SK-N-SH treated with all-trans-retinoic acid at 6 μM for 48 hours (cell line): ENCODE measurements around the gene ADARB2.

Experiments used
- ATAC-seq: fragments of 200-7000 bp; cut with Tn5 transposase; 3 replicates; pipeline ENCODE4 v1.9.1; 2020; ENCODE audit warnings: mild to moderate bottlenecking, moderate library complexity
- ARNTL ChIP-seq: fragments of 450-650 bp; formaldehyde crosslinking; IDR thresholded peaks from 2 replicates; pipeline ENCODE4 v1.5.0; 2020; ENCODE audit warnings: low read depth, mild to moderate bottlenecking, moderate library complexity, borderline replicate concordance
- BACH2 ChIP-seq: fragments of 250-450 bp; sonication (Bioruptor Pico); IDR thresholded peaks from 2 replicates; pipeline ENCODE4 v1.9.0; 2021; ENCODE audit warnings: mild to moderate bottlenecking, borderline replicate concordance
- CREB5 ChIP-seq: fragments of 250-450 bp; sonication (Bioruptor Pico); IDR thresholded peaks from 2 replicates; pipeline ENCODE4 v1.5.1; 2020; ENCODE audit warnings: low read depth, mild to moderate bottlenecking, moderate library complexity
- CSRNP3 ChIP-seq: fragments of 250-450 bp; sonication (Bioruptor Pico); IDR thresholded peaks from 2 replicates; pipeline ENCODE4 v1.5.1; 2021; ENCODE audit warnings: mild to moderate bottlenecking, moderate library complexity
- ESRRG ChIP-seq: fragments of 250-450 bp; sonication (Bioruptor Pico); IDR thresholded peaks from 2 replicates; pipeline ENCODE4 v1.6.1; 2021; ENCODE audit warnings: mild to moderate bottlenecking
- GLIS3 ChIP-seq: fragments of 250-450 bp; sonication (Bioruptor Pico); IDR thresholded peaks from 2 replicates; pipeline ENCODE4 v1.5.0; 2020; ENCODE audit warnings: mild to moderate bottlenecking, moderate library complexity
- ISL1 ChIP-seq: fragments of 250-450 bp; sonication (Bioruptor Pico); IDR thresholded peaks from 2 replicates; pipeline ENCODE4 v2.1.2; 2022; ENCODE audit warnings: mild to moderate bottlenecking, moderate library complexity
- OSR1 ChIP-seq: fragments of 250-450 bp; sonication (Bioruptor Pico); IDR thresholded peaks from 2 replicates; pipeline ENCODE4 v1.8.0; 2022; ENCODE audit warnings: moderate library complexity, mild to moderate bottlenecking, inconsistent platforms
- PATZ1 ChIP-seq: fragments of 250-450 bp; sonication (Bioruptor Pico); IDR thresholded peaks from 2 replicates; pipeline ENCODE4 v1.8.0; 2020; ENCODE audit warnings: mild to moderate bottlenecking, moderate library complexity, borderline replicate concordance
- POU6F1 ChIP-seq: fragments of 250-450 bp; sonication (Bioruptor Pico); IDR thresholded peaks from 2 replicates; pipeline ENCODE4 v1.8.0; 2021; ENCODE audit warnings: low read depth, mild to moderate bottlenecking, moderate library complexity, borderline replicate concordance
- PPARA ChIP-seq: fragments of 250-450 bp; sonication (Bioruptor Pico); IDR thresholded peaks from 2 replicates; pipeline ENCODE4 v1.5.0; 2020; ENCODE audit warnings: mild to moderate bottlenecking, borderline replicate concordance
- RARB ChIP-seq: fragments of 250-450 bp; sonication (Bioruptor Pico); IDR thresholded peaks from 2 replicates; pipeline ENCODE4 v1.8.0; 2021; ENCODE audit warnings: mild to moderate bottlenecking, moderate library complexity
- TCF4 ChIP-seq: fragments of 250-450 bp; sonication (Bioruptor Pico); IDR thresholded peaks from 2 replicates; pipeline ENCODE4 v1.8.0; 2021; ENCODE audit warnings: mild to moderate bottlenecking, moderate library complexity, borderline replicate concordance
- TOX ChIP-seq: fragments of 250-450 bp; sonication (Bioruptor Pico); IDR thresholded peaks from 2 replicates; pipeline ENCODE4 v1.8.0; 2021; ENCODE audit warnings: mild to moderate bottlenecking, moderate library complexity, borderline replicate concordance
- ZC3H10 ChIP-seq: fragments of 250-450 bp; sonication (Bioruptor Pico); IDR thresholded peaks from 2 replicates; pipeline ENCODE4 v1.5.1; 2021; ENCODE audit warnings: mild to moderate bottlenecking, moderate library complexity
- ZFP3 ChIP-seq: fragments of 250-450 bp; sonication (Bioruptor Pico); IDR thresholded peaks from 2 replicates; pipeline ENCODE4 v1.5.0; 2020; ENCODE audit warnings: mild to moderate bottlenecking, moderate library complexity
- ZFP30 ChIP-seq: fragments of 450-650 bp; formaldehyde crosslinking; IDR thresholded peaks from 2 replicates; pipeline ENCODE4 v1.5.0; 2022; ENCODE audit warnings: mild to moderate bottlenecking, moderate library complexity
- ZNF565 ChIP-seq: fragments of 450-650 bp; formaldehyde crosslinking; conservative IDR thresholded peaks from 2 replicates; pipeline ENCODE4 v1.5.0; 2020; ENCODE audit warnings: low read depth, mild to moderate bottlenecking, moderate library complexity
- ZNF70 ChIP-seq: fragments of 450-650 bp; formaldehyde crosslinking; IDR thresholded peaks from 2 replicates; pipeline ENCODE4 v1.5.0; 2020; ENCODE audit warnings: mild to moderate bottlenecking, moderate library complexity
- ZNF8 ChIP-seq: fragments of 450-650 bp; formaldehyde crosslinking; IDR thresholded peaks from 2 replicates; pipeline ENCODE4 v1.5.0; 2020; ENCODE audit warnings: mild to moderate bottlenecking, moderate library complexity
- TF ChIP-seq, protein P1 (sequence below): fragments of 250-450 bp; sonication (Bioruptor Pico); IDR thresholded peaks from 2 replicates; pipeline ENCODE4 v1.5.0; 2020; ENCODE audit warnings: mild to moderate bottlenecking, moderate library complexity

The ADARB2 gene

DNA sequence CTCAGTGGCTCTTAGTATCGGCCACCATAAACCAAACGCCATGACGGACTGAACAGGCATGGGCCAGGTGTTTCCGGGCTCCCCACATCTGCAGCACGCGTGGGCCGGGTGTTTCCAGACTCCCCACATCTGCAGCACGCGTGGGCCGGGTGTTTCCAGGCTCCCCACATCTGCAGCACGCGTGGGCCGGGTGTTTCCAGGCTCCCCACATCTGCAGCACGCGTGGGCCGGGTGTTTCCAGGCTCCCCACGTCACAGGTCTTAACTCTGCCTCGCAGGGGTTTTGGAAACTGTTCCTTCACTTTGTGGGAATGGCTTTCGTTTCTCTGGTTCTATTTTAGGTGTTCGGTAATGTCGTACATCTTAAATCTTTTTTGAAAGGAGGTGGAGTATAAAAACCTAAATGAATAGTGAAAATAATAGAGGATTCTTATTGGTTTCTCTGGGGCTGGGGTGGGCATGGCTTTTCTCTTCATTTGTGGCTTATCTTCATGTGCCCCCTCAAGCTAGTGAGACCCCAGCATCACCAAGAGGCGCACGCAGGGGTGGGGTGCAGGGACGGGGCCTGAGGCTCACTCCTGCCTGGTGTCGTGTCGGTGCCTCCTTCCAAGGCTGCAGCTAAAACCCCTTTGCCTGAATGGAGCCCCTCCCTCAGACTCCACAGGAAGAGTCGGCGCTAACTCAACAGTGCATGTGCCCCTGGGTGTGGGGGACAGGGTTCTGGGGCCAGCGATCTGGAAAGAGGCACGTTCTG is 554.9 kb downstream of the ADARB2 start:
- TF ChIP-seq PPARA (CRISPR knock-in tag) = no peak
- no peak for TF ChIP-seq CREB5
- no peak for TF ChIP-seq ISL1
- TF ChIP-seq TOX = no peak
- TF ChIP-seq ZC3H10 (CRISPR knock-in tag) = no peak
- TF ChIP-seq ZNF70 (CRISPR knock-in tag) = no peak
- no peak for TF ChIP-seq TCF4 (CRISPR knock-in tag)
- TF ChIP-seq, protein P1, sequence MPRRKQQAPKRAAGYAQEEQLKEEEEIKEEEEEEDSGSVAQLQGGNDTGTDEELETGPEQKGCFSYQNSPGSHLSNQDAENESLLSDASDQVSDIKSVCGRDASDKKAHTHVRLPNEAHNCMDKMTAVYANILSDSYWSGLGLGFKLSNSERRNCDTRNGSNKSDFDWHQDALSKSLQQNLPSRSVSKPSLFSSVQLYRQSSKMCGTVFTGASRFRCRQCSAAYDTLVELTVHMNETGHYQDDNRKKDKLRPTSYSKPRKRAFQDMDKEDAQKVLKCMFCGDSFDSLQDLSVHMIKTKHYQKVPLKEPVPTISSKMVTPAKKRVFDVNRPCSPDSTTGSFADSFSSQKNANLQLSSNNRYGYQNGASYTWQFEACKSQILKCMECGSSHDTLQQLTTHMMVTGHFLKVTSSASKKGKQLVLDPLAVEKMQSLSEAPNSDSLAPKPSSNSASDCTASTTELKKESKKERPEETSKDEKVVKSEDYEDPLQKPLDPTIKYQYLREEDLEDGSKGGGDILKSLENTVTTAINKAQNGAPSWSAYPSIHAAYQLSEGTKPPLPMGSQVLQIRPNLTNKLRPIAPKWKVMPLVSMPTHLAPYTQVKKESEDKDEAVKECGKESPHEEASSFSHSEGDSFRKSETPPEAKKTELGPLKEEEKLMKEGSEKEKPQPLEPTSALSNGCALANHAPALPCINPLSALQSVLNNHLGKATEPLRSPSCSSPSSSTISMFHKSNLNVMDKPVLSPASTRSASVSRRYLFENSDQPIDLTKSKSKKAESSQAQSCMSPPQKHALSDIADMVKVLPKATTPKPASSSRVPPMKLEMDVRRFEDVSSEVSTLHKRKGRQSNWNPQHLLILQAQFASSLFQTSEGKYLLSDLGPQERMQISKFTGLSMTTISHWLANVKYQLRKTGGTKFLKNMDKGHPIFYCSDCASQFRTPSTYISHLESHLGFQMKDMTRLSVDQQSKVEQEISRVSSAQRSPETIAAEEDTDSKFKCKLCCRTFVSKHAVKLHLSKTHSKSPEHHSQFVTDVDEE (CRISPR knock-in tag) = no peak
- no peak for TF ChIP-seq PATZ1 (CRISPR knock-in tag)
- no peak for TF ChIP-seq ZFP3
- TF ChIP-seq CSRNP3 (CRISPR knock-in tag) = no peak
- TF ChIP-seq ARNTL = no peak
- TF ChIP-seq BACH2 = no peak
- no peak for TF ChIP-seq ZNF8
- TF ChIP-seq OSR1 (CRISPR knock-in tag) = no peak
- TF ChIP-seq GLIS3 = no peak
- no peak for ATAC-seq

DNA sequence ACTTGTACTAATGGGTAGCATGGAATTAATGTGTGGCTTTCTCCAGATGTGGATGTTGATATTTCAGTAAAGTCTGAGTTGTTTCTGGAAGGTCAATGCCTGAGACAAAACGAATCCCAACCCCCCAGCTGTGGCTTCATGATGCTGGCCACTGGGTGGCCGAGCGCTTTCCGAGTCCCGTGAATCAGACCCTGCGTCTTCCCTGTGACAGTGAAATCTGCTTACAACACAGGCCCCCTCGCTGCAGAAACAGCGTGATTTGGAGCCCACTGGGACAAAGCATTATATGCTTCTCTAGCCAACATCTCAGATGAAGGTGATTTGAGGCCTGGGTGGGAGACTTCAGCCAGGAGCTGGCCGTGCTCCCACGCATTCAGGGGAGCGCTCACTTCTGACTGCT is 556.5 kb downstream of the ADARB2 start:
- TF ChIP-seq ZFP3 (no peak), TCF4 (CRISPR knock-in tag) (no peak), ESRRG (no peak), BACH2 (no peak), OSR1 (CRISPR knock-in tag) (no peak), ZC3H10 (CRISPR knock-in tag) (no peak), CSRNP3 (CRISPR knock-in tag) (no peak), ZFP30 (CRISPR knock-in tag) (no peak), ISL1 (no peak), RARB (CRISPR knock-in tag) (no peak), GLIS3 (no peak), CREB5 (no peak), ZNF8 (no peak), POU6F1 (no peak), PATZ1 (CRISPR knock-in tag) (no peak), ZNF70 (CRISPR knock-in tag) (no peak), TOX (no peak), ZNF565 (no peak)
- TF ChIP-seq, protein P1 (CRISPR knock-in tag) = no peak
- no peak for ATAC-seq
